Endothelial cell of umbilical vein (primary cell): Measurements from ENCODE around the gene BCAS3. TPM values are rescaled to one million over a fixed set of nuclear protein-coding genes. Genes with fewer than 3 reads are reported as not detected.

Source experiments
- BruUV-seq: library from RNA; stranded (reverse); fragments of 400-500 nt; replicated peaks from 2 replicates; lab custom pipeline; 2021; lab: Mats Ljungman, UMichigan
- CTCF ChIA-PET: fragments of 300-600, 350-600 bp; sonication (Branson Sonifier 250); formaldehyde crosslinking; loops from one replicate; lab custom pipeline; 2021; ENCODE audit warnings: antibody characterized with exemption, inconsistent platforms; lab: Charles Lee
- POLR2A ChIA-PET: fragments of 300-600, 350-600 bp; sonication (Branson Sonifier 250); formaldehyde crosslinking; loops from one replicate; lab custom pipeline; 2021; ENCODE audit warnings: antibody characterized with exemption, inconsistent platforms; lab: Charles Lee
- DNase-seq: peaks from one replicate; pipeline ENCODE4 v3.0.0-alpha.2; 2011; ENCODE audit warnings: low read depth, low spot score
- FAIRE-seq: peaks from 2 replicates; lab custom pipeline; 2011; peaks lifted over from hg19 to GRCh38; lab: Jason Lieb, UNC
- H2AFZ ChIP-seq: 2 replicates; pipeline ENCODE4 v1.6.0; 2012; ENCODE audit warnings: low read depth, low read length, control low read depth, inconsistent platforms
- H3K27ac ChIP-seq: 2 replicates; pipeline ENCODE4 v1.5.1; 2011; ENCODE audit warnings: low read depth, mild to moderate bottlenecking, control low read depth, low read length, moderate library complexity; ENCODE audit not compliant: insufficient read depth
- H3K27me3 ChIP-seq, 2 experiments: 2 replicates each; pipeline versions ENCODE4 v1.6.0 to v1.6.1; 2011; ENCODE audit warnings: low read length in 2 of 2, mixed read lengths in 1 of 2; ENCODE audit not compliant: control insufficient read depth in 2 of 2, insufficient read depth in 2 of 2
- H3K36me3 ChIP-seq, 2 experiments: 2 replicates in 1 of 2; 3 replicates in 1 of 2; pipeline ENCODE4 v1.5.1; 2011; ENCODE audit warnings: low read length in 2 of 2, mild to moderate bottlenecking in 1 of 2, moderate library complexity in 1 of 2; ENCODE audit not compliant: control insufficient read depth in 2 of 2, insufficient read depth in 2 of 2; ENCODE audit errors: extremely low read depth in 1 of 2
- H3K4me1 ChIP-seq: 3 replicates; pipeline ENCODE4 v1.5.1; 2011; ENCODE audit warnings: mild to moderate bottlenecking, low read length; ENCODE audit not compliant: control insufficient read depth, insufficient read depth; ENCODE audit errors: extremely low read depth
- H3K4me2 ChIP-seq: 2 replicates; pipeline ENCODE4 v1.6.1; 2011; ENCODE audit warnings: low read length, control low read depth, mixed read lengths; ENCODE audit not compliant: insufficient read depth
- H3K4me3 ChIP-seq, 3 experiments: fragments of 200-600 bp in 1 of 3; sonication (generic), shearing (Covaris generic) in 1 of 3; replicated peaks in 1 of 3; 2 replicates each; pipeline ENCODE4 v1.5.1; 2011 to 2016; ENCODE audit warnings: control low read depth in 3 of 3, low read length in 3 of 3, mild to moderate bottlenecking in 2 of 3, inconsistent platforms in 1 of 3, low read depth in 1 of 3, moderate library complexity in 1 of 3; ENCODE audit not compliant: insufficient read depth in 1 of 3
- H3K79me2 ChIP-seq: 2 replicates; pipeline ENCODE4 v1.6.0; 2012; ENCODE audit warnings: low read length, inconsistent platforms; ENCODE audit not compliant: control insufficient read depth, insufficient read depth
- H3K9ac ChIP-seq: replicated peaks from 2 replicates; pipeline ENCODE3; 2011; ENCODE audit warnings: low read length, control low read depth; ENCODE audit not compliant: insufficient read depth; ENCODE audit errors: extremely low read depth
- H3K9me1 ChIP-seq: replicated peaks from 3 replicates; pipeline ENCODE4 v1.6.0; 2011; ENCODE audit warnings: mild to moderate bottlenecking, low read length; ENCODE audit not compliant: control insufficient read depth, insufficient read depth; ENCODE audit errors: extremely low read depth
- H3K9me3 ChIP-seq: replicated peaks from 2 replicates; pipeline ENCODE4 v1.5.1; 2012; ENCODE audit warnings: low read length, inconsistent platforms; ENCODE audit not compliant: control insufficient read depth, insufficient read depth
- H4K20me1 ChIP-seq: replicated peaks from 2 replicates; pipeline ENCODE3; 2011; ENCODE audit warnings: mild to moderate bottlenecking, low read length; ENCODE audit not compliant: control insufficient read depth, insufficient read depth; ENCODE audit errors: extremely low read depth
- EZH2 ChIP-seq: IDR thresholded peaks from 2 replicates; pipeline ENCODE4 v1.6.1; 2012; ENCODE audit warnings: borderline replicate concordance, low read depth, mild to moderate bottlenecking, moderate library complexity, low read length, inconsistent platforms; ENCODE audit not compliant: severe bottlenecking
- FOS ChIP-seq: IDR thresholded peaks from 2 replicates; pipeline ENCODE4 v1.6.1; 2011; ENCODE audit warnings: mild to moderate bottlenecking, low read length, moderate library complexity, borderline replicate concordance; ENCODE audit not compliant: insufficient read depth
- GATA2 ChIP-seq: IDR thresholded peaks from 2 replicates; pipeline ENCODE4 v1.7.0; 2011; ENCODE audit warnings: low read depth, mild to moderate bottlenecking, moderate library complexity, mixed read lengths, low read length; ENCODE audit not compliant: insufficient read length, insufficient read depth
- MYC ChIP-seq: IDR thresholded peaks from one replicate; pipeline ENCODE4 v1.6.1; 2011; ENCODE audit warnings: mild to moderate bottlenecking, low read depth, low read length
- POLR2A ChIP-seq: IDR thresholded peaks from 2 replicates; pipeline ENCODE4 v1.6.1; 2012; ENCODE audit warnings: low read depth, mild to moderate bottlenecking, control low read depth, low read length
- dilution Hi-C: fragments of 300-500 bp; cut with MboI; formaldehyde crosslinking; loops from one replicate; pipeline ENCODE4 v1.15.0; 2019; ENCODE audit warnings: low sequenced_read_pairs; ENCODE audit not compliant: extremely low pct_ligation_motif_present
- intact Hi-C: fragments of 100-400 bp; cut with micrococcal nuclease; formaldehyde crosslinking; loops from one replicate; pipeline ENCODE4 v1.10.0; 2022
- polyA plus RNA-seq, 4 experiments: library from polyadenylated mRNA; depleted of rRNA in 3 of 4; stranded (reverse) in 3 of 4; unstranded in 1 of 4; fragments of >200 nt; gene quantifications; 2 replicates each; pipeline versions ENCODE4 v1.2.1 to v1.2.3, GENCODE V29; 2011 to 2012; ENCODE audit warnings: missing spikeins in 1 of 4
- total RNA-seq: library from RNA; stranded (reverse); gene quantifications from 2 replicates; pipeline ENCODE4 v1.2.3, GENCODE V29; 2021
- TF ChIP-seq, protein P1 (sequence below): IDR thresholded peaks from 2 replicates; pipeline ENCODE4 v1.6.1; 2011; ENCODE audit not compliant: insufficient read depth, insufficient read length
- TF ChIP-seq, protein P2 (sequence below), 2 donors: IDR thresholded peaks; 1 replicate in 1 of 2; 2 replicates in 1 of 2; pipeline ENCODE4 v1.5.1; 2011; ENCODE audit warnings: low read length in 2 of 2, mild to moderate bottlenecking in 2 of 2, moderate library complexity in 2 of 2, control low read depth in 1 of 2, inconsistent platforms in 1 of 2, low read depth in 1 of 2; ENCODE audit not compliant: insufficient read depth in 1 of 2; ENCODE audit errors: extremely low read depth in 1 of 2

Gene BCAS3
- total and polyA plus RNA-seq, 2 donors (not counting 3 experiments of a cell fraction or from before 2014, with no cell fraction given) = 8.2 to 16.0 TPM

DNA sequence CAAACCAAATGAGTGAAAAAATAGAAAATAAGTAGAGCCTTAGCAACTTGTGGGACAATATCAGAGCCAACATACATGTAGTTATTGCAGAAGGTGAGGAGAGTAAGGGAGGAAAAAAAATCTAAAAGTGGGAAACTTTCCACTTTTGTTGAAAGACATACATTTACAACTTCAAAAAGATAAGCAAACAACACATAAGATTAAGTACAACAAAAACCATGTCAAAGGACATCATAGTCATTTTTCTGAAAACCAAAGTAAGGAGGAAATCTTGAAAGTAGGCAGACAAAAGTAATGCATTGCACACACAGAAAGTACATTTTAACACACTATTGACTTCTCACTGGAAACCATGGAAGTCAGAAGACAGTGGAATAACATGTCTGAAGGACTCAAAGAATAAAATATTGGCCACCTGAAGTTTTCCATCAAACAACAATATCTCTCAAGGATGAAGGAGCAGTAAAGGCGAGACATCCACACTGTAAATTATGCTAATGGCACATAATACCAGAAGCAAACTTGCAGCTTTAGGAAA is 291.9 kb downstream of the BCAS3 start:
- no peak overlapping the region for H3K27ac ChIP-seq
- H3K9ac ChIP-seq = no peak overlapping the region
- CTCF ChIA-PET = no interaction called here
- no peaks in the 10 kb centered on the region for H3K9me1 ChIP-seq
- H3K27me3 ChIP-seq = no peaks in the 10 kb centered on the region
- no peak overlapping the region for H2AFZ ChIP-seq
- dilution Hi-C loops = no loop called here
- TF ChIP-seq GATA2 (no peak), MYC (no peak), POLR2A (no peak), EZH2 (no peak), FOS (no peak)
- TF ChIP-seq, protein P1, sequence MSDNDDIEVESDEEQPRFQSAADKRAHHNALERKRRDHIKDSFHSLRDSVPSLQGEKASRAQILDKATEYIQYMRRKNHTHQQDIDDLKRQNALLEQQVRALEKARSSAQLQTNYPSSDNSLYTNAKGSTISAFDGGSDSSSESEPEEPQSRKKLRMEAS = no peak
- TF ChIP-seq, protein P2, sequence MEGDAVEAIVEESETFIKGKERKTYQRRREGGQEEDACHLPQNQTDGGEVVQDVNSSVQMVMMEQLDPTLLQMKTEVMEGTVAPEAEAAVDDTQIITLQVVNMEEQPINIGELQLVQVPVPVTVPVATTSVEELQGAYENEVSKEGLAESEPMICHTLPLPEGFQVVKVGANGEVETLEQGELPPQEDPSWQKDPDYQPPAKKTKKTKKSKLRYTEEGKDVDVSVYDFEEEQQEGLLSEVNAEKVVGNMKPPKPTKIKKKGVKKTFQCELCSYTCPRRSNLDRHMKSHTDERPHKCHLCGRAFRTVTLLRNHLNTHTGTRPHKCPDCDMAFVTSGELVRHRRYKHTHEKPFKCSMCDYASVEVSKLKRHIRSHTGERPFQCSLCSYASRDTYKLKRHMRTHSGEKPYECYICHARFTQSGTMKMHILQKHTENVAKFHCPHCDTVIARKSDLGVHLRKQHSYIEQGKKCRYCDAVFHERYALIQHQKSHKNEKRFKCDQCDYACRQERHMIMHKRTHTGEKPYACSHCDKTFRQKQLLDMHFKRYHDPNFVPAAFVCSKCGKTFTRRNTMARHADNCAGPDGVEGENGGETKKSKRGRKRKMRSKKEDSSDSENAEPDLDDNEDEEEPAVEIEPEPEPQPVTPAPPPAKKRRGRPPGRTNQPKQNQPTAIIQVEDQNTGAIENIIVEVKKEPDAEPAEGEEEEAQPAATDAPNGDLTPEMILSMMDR (IDR thresholded peaks at IDR 0.05; ENCODE audit: extremely low read depth in 1 of 2, insufficient read depth in 1 of 2, low read depth in 1 of 2, low read length in 2 of 2) = no peak
- no peaks in the 10 kb centered on the region for H4K20me1 ChIP-seq
- FAIRE-seq (no peak), DNase-seq (no peak)
- POLR2A ChIA-PET = no interaction called here
- no TSS peak for BruUV-seq
- H3K4me3 ChIP-seq = no peak overlapping the region
- H3K4me2 ChIP-seq = no peak overlapping the region
- no peaks in the 10 kb centered on the region for H3K9me3 ChIP-seq
- no peaks in the 10 kb centered on the region for H3K36me3 ChIP-seq
- H3K79me2 ChIP-seq = no peaks in the 10 kb centered on the region
- intact Hi-C loops = no loop called here
- no peaks in the 10 kb centered on the region for H3K4me1 ChIP-seq
